H9 (cell line): ENCODE data around the gene REV1. TPM values are rescaled to one million over a fixed set of nuclear protein-coding genes. Genes with fewer than 3 reads are reported as not detected.

Experiments used
- DNase-seq: peaks from one replicate; pipeline ENCODE4 v3.0.0-alpha.2; 2017
- H2AFZ ChIP-seq: one replicate; pipeline ENCODE4 v1.6.1; 2013; ENCODE audit warnings: mild to moderate bottlenecking, low read length, control low read depth, moderate library complexity
- H2AK5ac ChIP-seq: 2 replicates; pipeline ENCODE4 v1.6.1; 2013; ENCODE audit warnings: low read length, control low read depth, mixed read lengths; ENCODE audit not compliant: insufficient read length
- H2BK120ac ChIP-seq: one replicate; pipeline ENCODE4 v1.6.1; 2013; ENCODE audit warnings: low read depth, mild to moderate bottlenecking, low read length, control low read depth, inconsistent platforms; ENCODE audit not compliant: poor library complexity, severe bottlenecking
- H2BK12ac ChIP-seq: 2 replicates; pipeline ENCODE4 v1.6.1; 2013; ENCODE audit warnings: low read length, control low read depth, mixed read lengths, low read depth; ENCODE audit not compliant: insufficient read length
- H2BK15ac ChIP-seq: 2 replicates; pipeline ENCODE4 v1.6.1; 2013; ENCODE audit warnings: low read depth, low read length, control low read depth
- H2BK20ac ChIP-seq: one replicate; pipeline ENCODE4 v1.6.1; 2013; ENCODE audit warnings: low read depth, mild to moderate bottlenecking, low read length, control low read depth, inconsistent platforms; ENCODE audit not compliant: poor library complexity, severe bottlenecking
- H2BK5ac ChIP-seq: 2 replicates; pipeline ENCODE4 v1.6.1; 2013; ENCODE audit warnings: low read length, control low read depth, mixed read lengths; ENCODE audit not compliant: insufficient read length
- H3K14ac ChIP-seq: 2 replicates; pipeline ENCODE4 v1.6.1; 2013; ENCODE audit warnings: low read length, control low read depth; ENCODE audit not compliant: insufficient read depth
- H3K18ac ChIP-seq: 2 replicates; pipeline ENCODE4 v1.6.1; 2013; ENCODE audit warnings: low read depth, mild to moderate bottlenecking, mixed read lengths, low read length, control low read depth; ENCODE audit not compliant: insufficient read length
- H3K23ac ChIP-seq: 2 replicates; pipeline ENCODE4 v1.6.1; 2013; ENCODE audit warnings: low read length, control low read depth, mixed read lengths, low read depth; ENCODE audit not compliant: insufficient read length
- H3K23me2 ChIP-seq: 2 replicates; pipeline ENCODE4 v1.6.1; 2013; ENCODE audit warnings: low read depth, mild to moderate bottlenecking, mixed read lengths, low read length, control low read depth; ENCODE audit not compliant: insufficient read length, poor library complexity, severe bottlenecking
- H3K27ac ChIP-seq: 2 replicates; pipeline ENCODE4 v1.5.1; 2013; ENCODE audit warnings: low read length, control low read depth, mixed read lengths, low read depth; ENCODE audit not compliant: insufficient read length
- H3K27me3 ChIP-seq: 2 replicates; pipeline ENCODE4 v1.6.1; 2013; ENCODE audit warnings: low read length, control low read depth, inconsistent platforms; ENCODE audit not compliant: insufficient read depth
- H3K4ac ChIP-seq: 2 replicates; pipeline ENCODE4 v1.6.1; 2013; ENCODE audit warnings: low read depth, mild to moderate bottlenecking, control low read depth, inconsistent platforms, low read length, moderate library complexity
- H3K4me1 ChIP-seq: 2 replicates; pipeline ENCODE4 v1.6.1; 2013; ENCODE audit warnings: low read length, control low read depth, inconsistent platforms; ENCODE audit not compliant: insufficient read depth
- H3K4me2 ChIP-seq: 2 replicates; pipeline ENCODE4 v1.6.1; 2013; ENCODE audit warnings: low read length, control low read depth, mixed read lengths; ENCODE audit not compliant: insufficient read length, insufficient read depth
- H3K56ac ChIP-seq: 2 replicates; pipeline ENCODE4 v1.6.1; 2013; ENCODE audit warnings: low read depth, mild to moderate bottlenecking, mixed read lengths, low read length, control low read depth; ENCODE audit not compliant: insufficient read length
- H3K79me1 ChIP-seq: 2 replicates; pipeline ENCODE4 v1.6.1; 2013; ENCODE audit warnings: low read depth, mild to moderate bottlenecking, moderate library complexity, low read length, control low read depth, inconsistent platforms; ENCODE audit not compliant: insufficient read depth, poor library complexity, severe bottlenecking
- H3K79me2 ChIP-seq: 2 replicates; pipeline ENCODE4 v1.6.1; 2013; ENCODE audit warnings: low read length, control low read depth, inconsistent platforms; ENCODE audit not compliant: insufficient read depth
- H3K9ac ChIP-seq: 2 replicates; pipeline ENCODE4 v1.6.1; 2013; ENCODE audit warnings: low read length, control low read depth, mixed read lengths; ENCODE audit not compliant: insufficient read length; ENCODE audit errors: extremely low read depth
- H3K9me3 ChIP-seq: one replicate; pipeline ENCODE4 v1.6.1; 2013; ENCODE audit warnings: low read depth, low read length, inconsistent platforms; ENCODE audit not compliant: control insufficient read depth
- H3T11ph ChIP-seq: one replicate; pipeline ENCODE4 v1.6.1; 2013; ENCODE audit warnings: mild to moderate bottlenecking, low read length, control low read depth, inconsistent platforms
- H4K20me1 ChIP-seq: one replicate; pipeline ENCODE4 v1.6.1; 2013; ENCODE audit not compliant: control insufficient read depth, insufficient read length, insufficient read depth
- H4K5ac ChIP-seq: 2 replicates; pipeline ENCODE4 v1.6.1; 2013; ENCODE audit warnings: low read depth, mild to moderate bottlenecking, mixed read lengths, low read length, control low read depth; ENCODE audit not compliant: insufficient read length
- H4K8ac ChIP-seq: replicated peaks from 2 replicates; pipeline ENCODE4 v1.6.1; 2013; ENCODE audit warnings: low read length, control low read depth, mixed read lengths, low read depth; ENCODE audit not compliant: insufficient read length
- H4K91ac ChIP-seq: 2 replicates; pipeline ENCODE4 v1.6.1; 2013; ENCODE audit warnings: low read depth, mild to moderate bottlenecking, moderate library complexity, mixed read lengths, low read length, control low read depth; ENCODE audit not compliant: insufficient read length
- H3K27ac Mint-ChIP-seq, 3 experiments: 2 replicates in 2 of 3; 3 replicates in 1 of 3; pipeline ENCODE4 v1.8.0; 2020 to 2021; ENCODE audit warnings: mixed read lengths in 3 of 3, mild to moderate bottlenecking in 1 of 3, moderate library complexity in 1 of 3
- H3K27me3 Mint-ChIP-seq: 2 replicates; pipeline ENCODE4 v1.8.0; 2021; ENCODE audit warnings: low read depth, mild to moderate bottlenecking, moderate library complexity, mixed read lengths
- H3K36me3 Mint-ChIP-seq, 3 experiments: 2 replicates in 2 of 3; 3 replicates in 1 of 3; pipeline ENCODE4 v1.8.0; 2020 to 2021; ENCODE audit warnings: low read depth in 3 of 3, mixed read lengths in 3 of 3; ENCODE audit not compliant: insufficient read depth in 1 of 3
- H3K4me1 Mint-ChIP-seq, 2 experiments: 2 replicates each; pipeline ENCODE4 v1.8.0; 2020; ENCODE audit warnings: mixed read lengths in 2 of 2
- H3K4me3 Mint-ChIP-seq, 2 experiments: 2 replicates in 1 of 2; 3 replicates in 1 of 2; pipeline ENCODE4 v1.8.0; 2020 to 2021; ENCODE audit warnings: mild to moderate bottlenecking in 2 of 2, mixed read lengths in 2 of 2, moderate library complexity in 1 of 2
- H3K9me3 Mint-ChIP-seq, 2 experiments: 2 replicates in 1 of 2; 3 replicates in 1 of 2; pipeline ENCODE4 v1.8.0; 2020; ENCODE audit warnings: mild to moderate bottlenecking in 2 of 2, mixed read lengths in 2 of 2, moderate library complexity in 1 of 2
- WGBS: extraction: QIAGEN DNeasy Blood & Tissue Kit; methylation state at CpG from one replicate; pipeline ENCODE4 v1.1.7; 2013; ENCODE audit warnings: missing lambda C conversion rate, low lambda C conversion rate, mixed read lengths; ENCODE audit not compliant: insufficient read length; ENCODE audit errors: extremely low coverage; 5-methylcytosine and 5-hydroxymethylcytosine counted together
- total RNA-seq: library from RNA; stranded (reverse); gene quantifications from 2 replicates; pipeline ENCODE4 v1.2.1, GENCODE V29; 2021
- TF ChIP-seq, protein P1 (sequence below): fragments of 200-600 bp; sonication (generic); conservative IDR thresholded peaks from 3 replicates; pipeline ENCODE4 v1.8.0; 2021; ENCODE audit warnings: antibody characterized with exemption, mild to moderate bottlenecking

The REV1 gene
- total RNA-seq, 1 experiment from 2014 or later = 41.6 TPM

DNA sequence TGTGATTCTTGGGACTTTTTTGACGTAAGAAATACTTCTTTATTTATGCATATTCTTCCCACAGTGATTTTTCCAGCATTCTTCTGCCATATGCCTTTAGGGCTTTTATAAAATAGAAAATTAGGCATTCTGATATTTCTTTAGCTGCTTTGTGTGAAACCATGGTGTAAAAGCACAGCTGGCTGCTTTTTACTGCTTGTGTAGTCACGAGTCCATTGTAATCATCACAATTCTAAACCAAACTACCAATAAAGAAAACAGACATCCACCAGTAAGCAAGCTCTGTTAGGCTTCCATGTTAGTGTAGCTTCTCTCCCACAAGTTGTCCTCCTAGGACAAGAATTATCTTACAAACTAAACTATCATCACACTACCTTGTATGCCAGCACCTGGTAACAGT lies 90.0 kb downstream of the REV1 start:
- no peaks in the 10 kb centered on the region for H4K20me1 ChIP-seq
- no peak overlapping the region for H2BK15ac ChIP-seq
- no peaks in the 10 kb centered on the region for H3K27me3 ChIP-seq
- no peak for DNase-seq
- H3K23ac ChIP-seq = no peak overlapping the region
- peaks cover 45 to 90% (median 77%) of the 10 kb centered on the region in 3 experiments; a peak in 6 of 7 replicates for H3K36me3 Mint-ChIP-seq
- no peak overlapping the region for H3K4me2 ChIP-seq
- no peaks in the 10 kb centered on the region; the same call in 1 of the 2 replicates for H3K4me1 ChIP-seq
- peaks cover 29% of the 10 kb centered on the region in 2 experiments for H3K4me1 Mint-ChIP-seq
- no peak overlapping the region for H3K27ac ChIP-seq
- no peak overlapping the region for H3K9ac ChIP-seq
- H3K14ac ChIP-seq = no peak overlapping the region
- H2BK12ac ChIP-seq = no peak overlapping the region
- H3K27ac Mint-ChIP-seq = peak overlapping the region in 1 of 3 experiments; percentile 2; a peak in 1 of 7 replicates
- H3K18ac ChIP-seq = no peak overlapping the region
- no peaks in the 10 kb centered on the region for H3K9me3 ChIP-seq
- H2BK5ac ChIP-seq = no peak overlapping the region
- H4K91ac ChIP-seq = no peak overlapping the region
- no peak overlapping the region for H2BK20ac ChIP-seq
- H2AFZ ChIP-seq = no peak overlapping the region
- H3K9me3 Mint-ChIP-seq = no peaks in the 10 kb centered on the region
- no peaks in the 10 kb centered on the region for H3K27me3 Mint-ChIP-seq
- TF ChIP-seq, protein P1, sequence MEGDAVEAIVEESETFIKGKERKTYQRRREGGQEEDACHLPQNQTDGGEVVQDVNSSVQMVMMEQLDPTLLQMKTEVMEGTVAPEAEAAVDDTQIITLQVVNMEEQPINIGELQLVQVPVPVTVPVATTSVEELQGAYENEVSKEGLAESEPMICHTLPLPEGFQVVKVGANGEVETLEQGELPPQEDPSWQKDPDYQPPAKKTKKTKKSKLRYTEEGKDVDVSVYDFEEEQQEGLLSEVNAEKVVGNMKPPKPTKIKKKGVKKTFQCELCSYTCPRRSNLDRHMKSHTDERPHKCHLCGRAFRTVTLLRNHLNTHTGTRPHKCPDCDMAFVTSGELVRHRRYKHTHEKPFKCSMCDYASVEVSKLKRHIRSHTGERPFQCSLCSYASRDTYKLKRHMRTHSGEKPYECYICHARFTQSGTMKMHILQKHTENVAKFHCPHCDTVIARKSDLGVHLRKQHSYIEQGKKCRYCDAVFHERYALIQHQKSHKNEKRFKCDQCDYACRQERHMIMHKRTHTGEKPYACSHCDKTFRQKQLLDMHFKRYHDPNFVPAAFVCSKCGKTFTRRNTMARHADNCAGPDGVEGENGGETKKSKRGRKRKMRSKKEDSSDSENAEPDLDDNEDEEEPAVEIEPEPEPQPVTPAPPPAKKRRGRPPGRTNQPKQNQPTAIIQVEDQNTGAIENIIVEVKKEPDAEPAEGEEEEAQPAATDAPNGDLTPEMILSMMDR = no peak
- H4K8ac ChIP-seq = no peak overlapping the region
- H3K4ac ChIP-seq = no peak overlapping the region
- H3K79me1 ChIP-seq = no peaks in the 10 kb centered on the region
- no peak overlapping the region for H3T11ph ChIP-seq
- WGBS = no CpG with 5 or more reads among the region's 2 CpGs
- H3K23me2 ChIP-seq = no peaks in the 10 kb centered on the region
- no peak overlapping the region for H3K56ac ChIP-seq
- H3K79me2 ChIP-seq = no peaks in the 10 kb centered on the region
- H4K5ac ChIP-seq = no peak overlapping the region
- no peak overlapping the region for H3K4me3 Mint-ChIP-seq
- no peak overlapping the region for H2AK5ac ChIP-seq
- no peak overlapping the region for H2BK120ac ChIP-seq
